GM12875 (cell line): Measurements from ENCODE around the gene ADAM22.
"Not testable (repeated sequence)": the region's sequence is repeated elsewhere in the genome, so short reads cannot be mapped to it uniquely, and the experiment has no call there.

ENCODE experiments used
- H3K4me3 ChIP-seq: one replicate; pipeline ENCODE4 v1.5.1; 2011; ENCODE audit warnings: low read depth, low read length, control low read depth
- CTCF ChIP-seq: IDR thresholded peaks from 2 replicates; pipeline ENCODE4 v1.5.1; 2011; ENCODE audit warnings: low read depth, mild to moderate bottlenecking, control low read depth, inconsistent platforms, low read length, moderate library complexity, borderline replicate concordance; ENCODE audit not compliant: insufficient read depth

ADAM22 gene

DNA sequence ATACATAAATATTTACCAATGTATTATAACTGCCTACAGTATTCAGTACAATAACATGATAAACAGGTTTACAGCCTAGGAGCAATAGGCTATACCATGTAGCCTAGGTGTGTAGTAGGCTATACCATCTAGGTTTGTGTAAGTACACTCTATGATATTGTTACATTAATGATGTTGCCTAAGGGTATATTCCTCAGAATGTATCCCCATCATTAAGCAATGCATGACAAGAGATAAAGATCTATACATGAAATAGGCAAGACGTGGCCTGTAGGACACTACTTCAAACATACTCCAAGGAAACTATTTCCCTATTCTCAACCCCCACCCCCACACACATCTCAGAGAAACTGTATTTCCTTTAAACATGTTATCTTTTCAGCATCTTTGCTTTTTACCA, 15.3 kb upstream of the ADAM22 start:
- TF ChIP-seq CTCF, result no peak
- H3K4me3 ChIP-seq, result no peak overlapping the region

- no peak for TF ChIP-seq CTCF
- no peak overlapping the region for H3K4me3 ChIP-seq
Measured at GRCh38 chr7:87919875-87920274, 14.2 kb upstream of the ADAM22 start.

- no peak overlapping the region for H3K4me3 ChIP-seq
- no peak for TF ChIP-seq CTCF
Measured at GRCh38 chr7:87920578-87920977, 13.5 kb upstream of the ADAM22 start.

DNA sequence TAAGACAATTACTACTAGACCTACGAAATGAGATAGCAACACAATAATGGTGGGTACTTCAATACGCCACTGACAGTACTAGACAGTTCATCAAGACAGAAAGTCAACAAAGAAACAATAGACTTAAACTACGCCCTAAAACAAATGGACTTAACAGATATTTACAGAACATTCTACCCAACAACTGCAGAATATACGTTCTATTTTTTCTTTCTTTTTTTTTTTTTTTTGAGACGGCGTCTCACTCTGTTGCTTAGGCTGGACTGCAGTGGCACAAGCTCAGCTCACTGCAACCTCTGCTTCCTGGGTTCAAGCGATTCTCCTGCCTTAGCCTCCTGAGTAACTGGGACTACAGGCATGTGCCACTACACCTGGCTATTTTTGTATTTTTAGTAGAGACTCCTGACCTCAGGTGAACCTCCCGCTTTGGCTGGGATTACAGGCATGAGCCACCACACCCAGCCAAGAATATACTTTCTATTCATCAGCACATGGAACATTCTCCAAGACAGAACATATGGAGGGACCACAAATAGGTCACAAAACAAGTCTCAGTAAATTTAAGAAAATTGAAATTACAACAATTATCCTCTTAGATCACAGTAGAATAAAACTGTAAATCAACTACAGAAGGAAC, 11.2 kb upstream of the ADAM22 start:
- not testable (repeated sequence) for H3K4me3 ChIP-seq

- peak; percentile 50; the same call in 1 of the 2 replicates for TF ChIP-seq CTCF
- H3K4me3 ChIP-seq, result peak overlapping the region; percentile 44
Measured at GRCh38 chr7:87926581-87927461, 7.2 kb upstream of the ADAM22 start.

DNA sequence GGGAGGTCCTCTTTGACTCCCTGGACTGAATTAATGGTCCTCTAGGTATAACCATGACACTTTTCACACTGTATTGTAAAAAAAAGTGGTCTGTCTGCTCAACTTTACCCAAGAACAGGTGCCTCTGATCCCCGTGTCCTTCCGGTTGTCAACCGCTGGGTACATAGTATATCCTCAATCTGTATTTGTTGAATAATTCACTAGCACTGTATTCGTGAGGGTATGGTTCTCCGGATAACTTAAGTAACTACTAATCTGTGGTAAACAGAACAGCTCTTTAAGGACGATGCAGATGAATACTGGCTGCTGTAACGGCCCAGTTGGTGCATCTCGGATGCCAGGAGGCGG, 472 bp upstream of the ADAM22 start:
- TF ChIP-seq CTCF, result no peak
- H3K4me3 ChIP-seq, result peak overlapping the region; percentile 95

DNA sequence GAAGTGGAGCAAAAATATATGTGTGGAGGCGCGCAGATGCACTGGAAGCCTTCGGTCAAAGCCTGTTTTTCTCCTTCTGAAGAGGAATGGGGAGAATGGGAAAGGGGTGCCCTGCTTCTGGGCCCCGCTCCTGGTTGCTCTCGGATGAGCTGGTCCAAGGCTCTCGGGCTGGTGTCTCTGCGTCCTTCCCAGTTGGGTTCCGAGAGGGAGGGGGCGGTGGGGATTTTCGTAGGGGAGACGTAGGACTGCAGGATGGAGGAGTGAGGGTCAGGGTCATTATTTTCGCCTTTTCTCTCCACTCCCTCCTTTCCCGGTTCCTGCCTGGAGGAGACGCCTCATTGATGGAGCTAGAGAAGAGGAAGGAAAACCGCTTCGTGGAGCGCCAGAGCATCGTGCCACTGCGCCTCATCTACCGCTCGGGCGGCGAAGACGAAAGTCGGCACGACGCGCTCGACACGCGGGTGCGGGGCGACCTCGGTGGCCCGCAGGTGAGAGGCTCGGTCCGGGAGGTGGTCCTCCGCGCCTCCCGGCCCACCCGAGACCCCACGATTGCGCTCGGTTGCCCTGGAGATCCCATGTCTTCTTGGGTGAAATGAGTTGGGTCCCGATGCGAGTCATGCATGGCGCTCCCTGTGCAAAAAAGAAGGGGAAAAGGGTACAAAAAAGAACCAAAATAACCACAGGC, 790 bp downstream of the ADAM22 start:
- TF ChIP-seq CTCF, result no peak
- peak overlapping the region; percentile 95 for H3K4me3 ChIP-seq
